Naive thymus-derived CD8-positive, alpha-beta T cell (primary cell): ENCODE results near the gene TMC5. TPM values are rescaled to one million over a fixed set of nuclear protein-coding genes. Genes with fewer than 3 reads are reported as not detected.

Source experiments
- ATAC-seq, 2 donors: fragments of 150-1000 bp; cut with Tn5 transposase in 1 of 2; sonication (Bioruptor Pico), chemical (Tn5 transposase) in 1 of 2; 1 replicate in 1 of 2; 2 replicates in 1 of 2; pipeline ENCODE4 v1.10.0; 2021; ENCODE audit warnings: mild to moderate bottlenecking in 2 of 2, moderate library complexity in 2 of 2
- POLR2A ChIA-PET: fragments of 350-600 bp; sonication (Branson Sonifier 250); formaldehyde crosslinking; loops from one replicate; lab custom pipeline; 2021; ENCODE audit warnings: antibody characterized with exemption; lab: Charles Lee
- DNase-seq, 10 donors: peaks; one replicate each; pipeline versions ENCODE4 v3.0.0 to v3.0.0-alpha.2; 2020 to 2022
- H3K27ac Mint-ChIP-seq, 10 donors: one replicate each; pipeline ENCODE4 v1.8.0; 2020 to 2022; ENCODE audit warnings: mild to moderate bottlenecking in 10 of 10, mixed read lengths in 10 of 10, moderate library complexity in 4 of 10, inconsistent platforms in 1 of 10
- H3K27me3 Mint-ChIP-seq, 5 donors: one replicate each; pipeline ENCODE4 v1.8.0; 2021 to 2022; ENCODE audit warnings: mixed read lengths in 5 of 5
- H3K36me3 Mint-ChIP-seq, 3 donors: one replicate each; pipeline ENCODE4 v1.8.0; 2020 to 2022; ENCODE audit warnings: mixed read lengths in 3 of 3, mild to moderate bottlenecking in 2 of 3, inconsistent platforms in 1 of 3
- H3K4me1 Mint-ChIP-seq, 4 donors: one replicate each; pipeline ENCODE4 v1.8.0; 2021 to 2022; ENCODE audit warnings: mixed read lengths in 4 of 4
- H3K4me3 Mint-ChIP-seq, 10 donors: one replicate each; pipeline ENCODE4 v1.8.0; 2020 to 2022; ENCODE audit warnings: mild to moderate bottlenecking in 10 of 10, mixed read lengths in 10 of 10, moderate library complexity in 6 of 10, inconsistent platforms in 1 of 10
- H3K9me3 Mint-ChIP-seq, 9 donors: one replicate each; pipeline ENCODE4 v1.8.0; 2020 to 2022; ENCODE audit warnings: mixed read lengths in 9 of 9, mild to moderate bottlenecking in 3 of 9, inconsistent platforms in 1 of 9, moderate library complexity in 1 of 9
- polyA plus RNA-seq, 3 donors: library from polyadenylated mRNA; unstranded; fragments of 300-500 nt; fragmentation: Illumina TruSeq; gene quantifications; one replicate each; pipeline ENCODE4 v1.2.3, GENCODE V29; 2021
- total RNA-seq, 8 experiments: library from RNA in 2 of 8; stranded (reverse) in 2 of 8; gene quantifications; one replicate each; pipeline ENCODE4 v1.2.3 and lab custom pipeline; 2021 to 2026

The TMC5 gene
- total and polyA plus RNA-seq, 5 experiments from 2014 or later = not detected

- H3K9me3 Mint-ChIP-seq = peaks cover 0 to 2% (median 0%) of the 10 kb centered on the region in 9 donors
- peaks cover 3 to 16% (median 10%) of the 10 kb centered on the region in 5 donors for H3K27me3 Mint-ChIP-seq
- no peak overlapping the region for H3K4me3 Mint-ChIP-seq
- no peak for DNase-seq
- POLR2A ChIA-PET = no interaction called here
- no peaks in the 10 kb centered on the region for H3K36me3 Mint-ChIP-seq
- no peaks in the 10 kb centered on the region for H3K4me1 Mint-ChIP-seq
- no peak for ATAC-seq
- H3K27ac Mint-ChIP-seq = no peak overlapping the region
Measured at GRCh38 chr16:19479302-19479721, 61.6 kb downstream of the TMC5 start.

- Mint-ChIP-seq H3K27me3 (peaks cover 3 to 16% (median 10%) of the 10 kb centered on the region in 5 donors), H3K36me3 (no peaks in the 10 kb centered on the region), H3K4me3 (no peak overlapping the region), H3K27ac (no peak overlapping the region), H3K9me3 (peaks cover 0 to 2% (median 0%) of the 10 kb centered on the region in 9 donors), H3K4me1 (no peaks in the 10 kb centered on the region)
- no peak for ATAC-seq
- POLR2A ChIA-PET = no interaction called here
- no peak for DNase-seq
Measured at GRCh38 chr16:19481296-19481695, 63.6 kb downstream of the TMC5 start.

- ATAC-seq (no peak), DNase-seq (no peak)
- Mint-ChIP-seq H3K36me3 (no peaks in the 10 kb centered on the region), H3K4me1 (no peaks in the 10 kb centered on the region), H3K4me3 (no peak overlapping the region), H3K9me3 (peaks cover 0 to 2% (median 0%) of the 10 kb centered on the region in 9 donors), H3K27ac (no peak overlapping the region), H3K27me3 (peaks cover 0 to 16% (median 10%) of the 10 kb centered on the region in 5 donors)
- POLR2A ChIA-PET = no interaction called here
Measured at GRCh38 chr16:19481769-19482168, 64.1 kb downstream of the TMC5 start.

- Mint-ChIP-seq H3K4me3 (no peak overlapping the region), H3K27me3 (peaks cover 0 to 16% (median 10%) of the 10 kb centered on the region in 5 donors), H3K9me3 (peaks cover 0 to 2% (median 0%) of the 10 kb centered on the region in 9 donors), H3K4me1 (no peaks in the 10 kb centered on the region), H3K36me3 (no peaks in the 10 kb centered on the region), H3K27ac (no peak overlapping the region)
- ATAC-seq = no peak
- DNase-seq = no peak
- POLR2A ChIA-PET = no interaction called here
Measured at GRCh38 chr16:19482291-19482690, 64.6 kb downstream of the TMC5 start.

DNA sequence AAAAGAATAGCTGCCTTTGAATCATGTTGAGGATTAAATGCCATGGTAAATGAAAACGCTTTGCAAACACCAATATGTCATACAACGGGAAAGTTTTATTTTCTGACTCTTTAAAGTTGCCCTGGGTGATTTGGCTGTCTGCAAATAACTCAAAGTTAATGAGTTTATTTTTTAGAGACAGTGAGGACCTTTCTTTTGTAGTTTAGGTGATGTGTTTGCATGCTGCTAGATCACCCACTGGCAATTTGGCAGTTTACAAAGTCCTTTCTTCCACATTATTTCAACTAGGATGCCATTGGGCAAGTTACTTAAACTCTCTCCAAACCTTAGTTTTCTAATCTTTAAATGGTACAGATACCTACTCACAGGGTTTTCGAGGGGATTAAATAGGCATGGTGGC lies 66.4 kb downstream of the TMC5 start:
- H3K27ac Mint-ChIP-seq = no peak overlapping the region
- H3K9me3 Mint-ChIP-seq = peaks cover 0 to 2% (median 0%) of the 10 kb centered on the region in 9 donors
- H3K4me3 Mint-ChIP-seq = no peak overlapping the region
- H3K36me3 Mint-ChIP-seq = no peaks in the 10 kb centered on the region
- DNase-seq (no peak), ATAC-seq (no peak)
- POLR2A ChIA-PET = no interaction called here
- H3K4me1 Mint-ChIP-seq = no peaks in the 10 kb centered on the region
- H3K27me3 Mint-ChIP-seq = peaks cover 0 to 4% (median under 1%) of the 10 kb centered on the region in 5 donors

DNA sequence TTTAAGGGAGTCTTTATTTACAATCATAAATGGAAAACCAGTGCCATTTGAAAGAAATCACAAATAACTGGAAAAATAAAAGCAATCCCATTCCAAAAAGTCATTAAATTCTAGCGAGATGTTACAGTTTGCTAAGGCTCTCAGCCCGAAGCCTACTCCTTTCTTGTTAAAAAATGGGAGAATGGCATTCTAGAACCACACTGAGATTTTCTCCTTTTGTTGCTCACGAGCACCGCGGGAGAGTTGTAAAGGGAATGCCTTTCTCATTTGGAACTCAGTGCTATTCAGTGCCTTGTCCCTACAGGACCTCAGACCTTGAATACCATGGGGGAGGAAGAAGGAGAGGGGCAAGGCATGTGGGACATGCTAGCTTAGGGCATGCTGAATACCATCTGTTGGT lies 67.9 kb downstream of the TMC5 start:
- Mint-ChIP-seq H3K9me3 (peaks cover 0 to 2% (median 0%) of the 10 kb centered on the region in 9 donors), H3K27ac (no peak overlapping the region), H3K27me3 (no peaks in the 10 kb centered on the region), H3K4me1 (no peaks in the 10 kb centered on the region), H3K36me3 (no peaks in the 10 kb centered on the region), H3K4me3 (peak overlapping the region in 1 of 10 donors; percentile 29)
- DNase-seq (no peak), ATAC-seq (no peak)
- POLR2A ChIA-PET = no interaction called here

DNA sequence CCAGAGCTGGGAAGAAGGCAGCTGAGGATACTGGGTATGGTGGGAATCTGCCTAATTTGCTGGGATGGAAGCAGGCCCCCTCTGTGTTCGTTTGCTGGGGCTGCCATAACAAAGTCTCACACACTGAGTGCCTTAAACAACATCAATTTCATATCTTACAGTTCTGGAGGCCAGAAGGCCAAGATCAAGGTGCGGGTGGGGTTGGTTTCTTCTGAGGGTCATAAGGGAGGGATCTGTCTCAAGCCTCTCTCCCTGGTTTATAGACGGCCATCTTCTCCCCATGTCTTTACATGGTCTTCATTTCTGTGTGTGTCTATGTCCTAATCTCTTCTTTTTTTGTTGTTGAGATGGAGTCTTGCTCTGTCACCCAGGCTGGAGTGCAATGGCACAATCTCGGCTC lies 68.4 kb downstream of the TMC5 start:
- no peaks in the 10 kb centered on the region for H3K27me3 Mint-ChIP-seq
- no peaks in the 10 kb centered on the region for H3K36me3 Mint-ChIP-seq
- H3K4me3 Mint-ChIP-seq = no peak overlapping the region
- H3K27ac Mint-ChIP-seq = no peak overlapping the region
- H3K4me1 Mint-ChIP-seq = no peaks in the 10 kb centered on the region
- no peak for DNase-seq
- POLR2A ChIA-PET = no interaction called here
- peaks cover 0 to 2% (median 0%) of the 10 kb centered on the region in 9 donors for H3K9me3 Mint-ChIP-seq
- no peak for ATAC-seq

- Mint-ChIP-seq H3K4me1 (no peaks in the 10 kb centered on the region), H3K27ac (no peak overlapping the region), H3K4me3 (no peak overlapping the region), H3K36me3 (peaks cover 0 to under 1% (median 0%) of the 10 kb centered on the region in 3 donors), H3K27me3 (no peaks in the 10 kb centered on the region), H3K9me3 (peaks cover 0 to 2% (median 0%) of the 10 kb centered on the region in 9 donors)
- DNase-seq (no peak), ATAC-seq (no peak)
- POLR2A ChIA-PET = no interaction called here
Measured at GRCh38 chr16:19486750-19487325, 69.2 kb downstream of the TMC5 start.

- H3K36me3 Mint-ChIP-seq = peaks cover 0 to 3% (median 2%) of the 10 kb centered on the region in 3 donors
- DNase-seq = no peak
- no peak overlapping the region for H3K27ac Mint-ChIP-seq
- POLR2A ChIA-PET = no interaction called here
- H3K27me3 Mint-ChIP-seq = no peaks in the 10 kb centered on the region
- H3K4me3 Mint-ChIP-seq = no peak overlapping the region
- no peaks in the 10 kb centered on the region for H3K9me3 Mint-ChIP-seq
- H3K4me1 Mint-ChIP-seq = no peaks in the 10 kb centered on the region
- no peak for ATAC-seq
Measured at GRCh38 chr16:19488213-19488640, 70.5 kb downstream of the TMC5 start.

- DNase-seq (no peak), ATAC-seq (no peak)
- H3K27ac Mint-ChIP-seq = no peak overlapping the region
- peaks cover 1 to 10% (median 9%) of the 10 kb centered on the region in 4 donors for H3K4me1 Mint-ChIP-seq
- no peaks in the 10 kb centered on the region for H3K9me3 Mint-ChIP-seq
- POLR2A ChIA-PET = no interaction called here
- H3K4me3 Mint-ChIP-seq = no peak overlapping the region
- H3K27me3 Mint-ChIP-seq = no peaks in the 10 kb centered on the region
- peaks cover 0 to 4% (median 3%) of the 10 kb centered on the region in 3 donors for H3K36me3 Mint-ChIP-seq
Measured at GRCh38 chr16:19490619-19491018, 72.9 kb downstream of the TMC5 start.

DNA sequence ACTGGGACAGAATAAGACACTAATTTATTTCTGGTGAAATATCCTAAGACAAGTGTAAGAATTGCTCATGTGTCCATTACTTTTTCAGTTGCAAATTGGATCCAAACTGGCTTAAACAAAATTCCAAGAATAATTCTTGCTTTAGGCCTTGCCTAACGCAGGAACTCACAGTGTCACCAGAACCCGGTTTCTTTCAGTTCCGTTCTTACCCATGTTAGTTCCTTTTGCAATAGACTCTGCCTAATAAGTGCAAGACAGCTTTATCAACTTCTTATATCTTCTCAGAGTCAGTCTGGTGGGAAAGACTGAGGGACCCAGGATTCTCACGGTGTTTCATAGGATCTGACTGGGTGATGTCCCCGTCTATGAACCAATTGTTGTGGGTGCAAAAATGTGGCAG lies 79.5 kb downstream of the TMC5 start:
- Mint-ChIP-seq H3K9me3 (no peaks in the 10 kb centered on the region), H3K4me1 (peaks cover 1 to 10% (median 9%) of the 10 kb centered on the region in 4 donors), H3K4me3 (no peak overlapping the region), H3K36me3 (peaks cover 6 to 34% (median 11%) of the 10 kb centered on the region in 3 donors), H3K27ac (peak overlapping the region in 2 of 10 donors; percentile 21 to 58), H3K27me3 (no peaks in the 10 kb centered on the region)
- DNase-seq = no peak
- ATAC-seq = no peak
- POLR2A ChIA-PET = no interaction called here

DNA sequence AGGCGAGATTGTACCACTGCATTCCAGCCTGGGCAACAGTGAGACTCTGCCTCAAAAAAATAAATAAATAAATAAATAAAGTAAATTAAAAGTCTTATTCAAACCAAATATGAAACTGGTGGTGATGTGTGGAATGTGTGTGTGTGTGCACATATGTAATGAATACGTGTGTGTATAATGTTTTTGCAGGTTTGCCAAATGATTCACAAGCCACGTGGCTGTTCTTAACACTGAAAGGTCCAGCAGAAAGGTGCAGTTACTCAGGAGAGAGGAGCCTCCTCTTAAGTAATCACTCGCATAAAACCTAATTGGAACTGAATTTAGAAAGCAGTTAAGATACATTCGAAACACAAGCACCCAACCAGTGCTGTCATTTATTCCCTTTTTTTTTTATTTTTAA lies 81.3 kb downstream of the TMC5 start:
- H3K27ac Mint-ChIP-seq = no peak overlapping the region
- POLR2A ChIA-PET = no interaction called here
- DNase-seq (no peak), ATAC-seq (no peak)
- H3K36me3 Mint-ChIP-seq = peaks cover 6 to 50% (median 22%) of the 10 kb centered on the region in 3 donors
- H3K4me1 Mint-ChIP-seq = peaks cover 1 to 3% (median 2%) of the 10 kb centered on the region in 4 donors
- no peaks in the 10 kb centered on the region for H3K27me3 Mint-ChIP-seq
- no peak overlapping the region for H3K4me3 Mint-ChIP-seq
- H3K9me3 Mint-ChIP-seq = no peaks in the 10 kb centered on the region

GRCh38 chr16:19499481-19499880 lies 81.8 kb downstream of the TMC5 start:
- H3K27me3 Mint-ChIP-seq = no peaks in the 10 kb centered on the region
- ATAC-seq (no peak), DNase-seq (no peak)
- no peak overlapping the region for H3K27ac Mint-ChIP-seq
- H3K4me1 Mint-ChIP-seq = no peaks in the 10 kb centered on the region
- H3K4me3 Mint-ChIP-seq = no peak overlapping the region
- H3K9me3 Mint-ChIP-seq = no peaks in the 10 kb centered on the region
- POLR2A ChIA-PET = no interaction called here
- H3K36me3 Mint-ChIP-seq = peaks cover 6 to 53% (median 23%) of the 10 kb centered on the region in 3 donors
